Tibial artery (tissue), 4 donors: ENCODE data around the gene ATP6V0D1.
A peak's percentile ranks its signal among the peaks of the same experiment; 100 is the strongest.

Source experiments
- DNase-seq, 2 donors: peaks; one replicate each; pipeline ENCODE4 v3.0.0-alpha.2; 2019
- H3K27ac ChIP-seq, 2 donors: fragments of 200-600 bp; sonication (generic) in 1 of 2; 1 replicate in 1 of 2; 2 replicates in 1 of 2; pipeline ENCODE4 v1.5.1; 2018 to 2019; ENCODE audit warnings: mild to moderate bottlenecking in 1 of 2
- H3K27me3 ChIP-seq, 2 donors: fragments of 200-600 bp; sonication (generic) in 1 of 2; one replicate each; pipeline versions ENCODE4 v1.5.1 to v1.6.0; 2016 to 2019
- H3K36me3 ChIP-seq, 3 donors: fragments of 200-600 bp; sonication (generic) in 2 of 3; one replicate each; pipeline ENCODE4 v1.5.1; 2016 to 2019; ENCODE audit warnings: mild to moderate bottlenecking in 2 of 3
- H3K4me1 ChIP-seq, 4 donors: fragments of 200-600 bp; sonication (generic) in 2 of 4; 1 replicate in 3 of 4; 2 replicates in 1 of 4; pipeline ENCODE4 v1.5.1; 2016 to 2019
- H3K4me3 ChIP-seq, 2 donors: fragments of 200-600 bp; sonication (generic) in 1 of 2; 1 replicate in 1 of 2; 2 replicates in 1 of 2; pipeline ENCODE4 v1.5.1; 2018 to 2019; ENCODE audit warnings: mild to moderate bottlenecking in 2 of 2
- H3K9me3 ChIP-seq, 3 donors: fragments of 200-600 bp; sonication (generic) in 1 of 3; one replicate each; pipeline ENCODE4 v1.5.1; 2016 to 2019
- CTCF ChIP-seq, 2 experiments: fragments of 200-600 bp in 1 of 2; fragments of 450-650 bp in 1 of 2; IDR thresholded peaks; one replicate each; pipeline ENCODE4 v1.5.1; 2017 to 2019; ENCODE audit warnings: antibody characterized with exemption in 2 of 2, mild to moderate bottlenecking in 1 of 2, moderate library complexity in 1 of 2
- intact Hi-C: fragments of 100-400 bp; cut with DNase I; formaldehyde crosslinking; loops from one replicate; pipeline ENCODE4 v1.15.0; 2023; ENCODE audit warnings: low total_unique reads

Gene ATP6V0D1

GRCh38 chr16:67509016-67509415, 28.1 kb upstream of the ATP6V0D1 start:
- H3K36me3 ChIP-seq, result no peaks in the 10 kb centered on the region
- H3K27me3 ChIP-seq, result peaks cover 0 to 4% of the 10 kb centered on the region in 2 donors
- H3K4me1 ChIP-seq, result no peaks in the 10 kb centered on the region
- no peaks in the 10 kb centered on the region for H3K9me3 ChIP-seq
- no peak for TF ChIP-seq CTCF (IDR thresholded peaks at IDR 0.05)
- intact Hi-C loops, result no loop called here
- H3K4me3 ChIP-seq, result no peak overlapping the region
- no peak for DNase-seq
- no peak overlapping the region for H3K27ac ChIP-seq

- no peak for DNase-seq
- Histone ChIP-seq H3K27me3 (peaks cover 0 to 4% of the 10 kb centered on the region in 2 donors), H3K4me1 (no peaks in the 10 kb centered on the region), H3K4me3 (no peak overlapping the region), H3K36me3 (no peaks in the 10 kb centered on the region), H3K9me3 (no peaks in the 10 kb centered on the region), H3K27ac (no peak overlapping the region)
- intact Hi-C loops, result no loop called here
- no peak for TF ChIP-seq CTCF (IDR thresholded peaks at IDR 0.05)
Observed at GRCh38 chr16:67506468-67506867, 25.5 kb upstream of the ATP6V0D1 start.

- TF ChIP-seq CTCF (IDR thresholded peaks at IDR 0.05), result no peak
- Histone ChIP-seq H3K36me3 (no peaks in the 10 kb centered on the region), H3K4me1 (no peaks in the 10 kb centered on the region), H3K27ac (no peak overlapping the region), H3K27me3 (peaks cover 0 to 4% of the 10 kb centered on the region in 2 donors), H3K9me3 (no peaks in the 10 kb centered on the region), H3K4me3 (no peak overlapping the region)
- intact Hi-C loops, result no loop called here
- DNase-seq, result peak; percentile 73 to 76
Observed at GRCh38 chr16:67504031-67505021, 23.4 kb upstream of the ATP6V0D1 start.

- Histone ChIP-seq H3K4me3 (no peak overlapping the region), H3K27ac (no peak overlapping the region), H3K4me1 (no peaks in the 10 kb centered on the region), H3K36me3 (peaks cover 0 to 8% (median 0%) of the 10 kb centered on the region in 3 donors), H3K27me3 (no peaks in the 10 kb centered on the region), H3K9me3 (no peaks in the 10 kb centered on the region)
- DNase-seq, result peak in 1 of 2 donors; percentile 60
- intact Hi-C loops, result no loop called here
- no peak for TF ChIP-seq CTCF (IDR thresholded peaks at IDR 0.05)
Observed at GRCh38 chr16:67499106-67499505, 18.1 kb upstream of the ATP6V0D1 start.

- no peak overlapping the region for H3K27ac ChIP-seq
Observed at GRCh38 chr16:67490335-67491096, 9.6 kb upstream of the ATP6V0D1 start.

More at GRCh38 chr16:67490335-67491096, 9.6 kb upstream of the ATP6V0D1 start:
- DNase-seq, result no peak
- H3K36me3 ChIP-seq, result peaks cover 0 to 2% (median 0%) of the 10 kb centered on the region in 3 donors
- H3K27me3 ChIP-seq, result no peaks in the 10 kb centered on the region
- H3K4me1 ChIP-seq, result no peaks in the 10 kb centered on the region
- H3K9me3 ChIP-seq, result no peaks in the 10 kb centered on the region
- TF ChIP-seq CTCF (IDR thresholded peaks at IDR 0.05), result no peak
- H3K4me3 ChIP-seq, result no peak overlapping the region
- intact Hi-C loops, result no loop called here
